ENCODE results near the gene PSKH1.

GRCh38 chr16:67871256-67871655, 21.8 kb upstream of the PSKH1 start:
- TF ChIP-seq CTCF (IDR thresholded peaks at IDR 0.05; ENCODE audit: poor library complexity, severe bottlenecking) (no peak), POLR2AphosphoS5 (IDR thresholded peaks at IDR 0.05) (no peak), EP300 (conservative IDR thresholded peaks at IDR 0.05; ENCODE audit: poor library complexity, severe bottlenecking) (no peak), EZH2 (IDR thresholded peaks at IDR 0.05; ENCODE audit: borderline replicate concordance, insufficient read depth, low read length, poor library complexity, severe bottlenecking) (no peak), REST (IDR thresholded peaks at IDR 0.05; ENCODE audit: borderline replicate concordance) (no peak), RAD21 (conservative IDR thresholded peaks at IDR 0.05) (no peak), MXI1 (conservative IDR thresholded peaks at IDR 0.05; ENCODE audit: poor library complexity, severe bottlenecking) (no peak), TAF1 (IDR thresholded peaks at IDR 0.05; ENCODE audit: low read depth) (no peak), SMC3 (conservative IDR thresholded peaks at IDR 0.05; ENCODE audit: poor library complexity) (no peak)
